ENCODE measurements around the gene FUCA2.
"Not testable (repeated sequence)": the region's sequence is repeated elsewhere in the genome, so short reads cannot be mapped to it uniquely, and the experiment has no call there.

The FUCA2 gene

DNA sequence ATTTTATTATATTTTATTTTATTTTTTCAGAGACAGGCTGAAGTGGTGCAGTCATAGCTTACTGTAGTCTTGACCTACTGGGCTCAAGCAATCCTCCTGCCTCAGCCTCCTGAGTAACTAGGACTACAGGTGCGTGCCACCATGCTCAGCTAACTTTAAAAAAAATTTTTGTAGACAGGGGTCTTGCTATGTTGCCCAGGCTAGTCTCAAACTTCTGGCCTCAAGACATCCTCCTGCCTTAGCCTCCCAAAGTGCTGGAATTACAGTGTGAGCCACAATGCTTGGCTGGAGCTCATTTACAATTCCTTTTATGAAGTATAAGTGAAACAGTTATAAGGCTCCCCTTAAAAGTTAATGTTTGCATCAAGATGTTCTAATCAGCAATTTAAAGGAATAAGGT lies 14.5 kb downstream of the FUCA2 start:
- no peak overlapping the region for H3K4me3 Mint-ChIP-seq
- peaks cover 7% of the 10 kb centered on the region for H3K4me1 Mint-ChIP-seq
- ATAC-seq: no peak
- H3K9me3 Mint-ChIP-seq: peaks cover 3% of the 10 kb centered on the region
- peaks cover 18% of the 10 kb centered on the region for H3K36me3 Mint-ChIP-seq (ENCODE audit: low read depth)
- H3K27me3 Mint-ChIP-seq: no peaks in the 10 kb centered on the region
- H3K27ac Mint-ChIP-seq: no peak overlapping the region
- no peak for DNase-seq

DNA sequence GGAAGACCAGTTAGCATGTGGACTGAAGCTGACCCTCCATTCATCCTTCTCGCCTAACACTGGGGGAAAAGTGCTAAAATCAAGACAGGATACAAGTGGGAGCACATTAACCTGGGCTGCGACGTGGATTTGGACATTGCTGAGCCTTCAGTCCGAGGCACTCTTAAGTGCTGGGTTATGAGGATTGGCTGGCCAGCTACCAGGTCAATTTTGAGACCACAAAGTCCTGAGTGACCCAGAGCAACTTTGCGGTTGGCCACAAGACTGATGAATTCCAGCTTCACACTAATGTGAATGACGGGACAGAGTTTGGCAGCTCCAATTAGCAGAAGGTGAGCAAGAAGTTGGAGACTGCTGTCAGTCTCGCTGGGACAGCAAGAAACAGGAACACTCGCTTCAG lies 20.7 kb downstream of the FUCA2 start:
- Mint-ChIP-seq H3K27me3 (no peaks in the 10 kb centered on the region), H3K27ac (no peak overlapping the region), H3K4me3 (no peak overlapping the region), H3K4me1 (no peaks in the 10 kb centered on the region), H3K9me3 (no peaks in the 10 kb centered on the region), H3K36me3 (ENCODE audit: low read depth) (peaks cover 5% of the 10 kb centered on the region)
- ATAC-seq (no peak), DNase-seq (no peak)

DNA sequence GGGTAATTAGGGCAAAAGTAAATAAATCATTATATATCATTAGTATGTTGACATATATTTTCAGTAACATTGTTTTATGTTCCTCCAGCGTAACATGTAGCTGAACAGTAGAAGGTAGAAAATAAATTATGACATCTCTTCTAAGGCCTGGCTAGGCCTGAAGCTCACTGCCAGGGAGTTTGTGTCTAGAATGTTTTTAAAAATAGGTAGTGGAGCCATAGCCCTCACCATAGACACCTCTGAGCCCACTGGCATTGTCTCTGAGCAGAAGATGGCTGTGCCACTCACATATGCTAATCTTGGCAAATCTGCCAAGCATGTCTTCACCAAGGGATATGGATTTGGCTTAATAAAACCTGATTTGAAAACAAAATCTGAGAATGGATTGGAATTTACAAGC lies 21.3 kb downstream of the FUCA2 start:
- H3K27ac Mint-ChIP-seq: no peak overlapping the region
- peaks cover 7% of the 10 kb centered on the region for H3K36me3 Mint-ChIP-seq (ENCODE audit: low read depth)
- H3K27me3 Mint-ChIP-seq: no peaks in the 10 kb centered on the region
- H3K4me1 Mint-ChIP-seq: no peaks in the 10 kb centered on the region
- no peak overlapping the region for H3K4me3 Mint-ChIP-seq
- H3K9me3 Mint-ChIP-seq: no peaks in the 10 kb centered on the region
- DNase-seq (no peak), ATAC-seq (no peak)

DNA sequence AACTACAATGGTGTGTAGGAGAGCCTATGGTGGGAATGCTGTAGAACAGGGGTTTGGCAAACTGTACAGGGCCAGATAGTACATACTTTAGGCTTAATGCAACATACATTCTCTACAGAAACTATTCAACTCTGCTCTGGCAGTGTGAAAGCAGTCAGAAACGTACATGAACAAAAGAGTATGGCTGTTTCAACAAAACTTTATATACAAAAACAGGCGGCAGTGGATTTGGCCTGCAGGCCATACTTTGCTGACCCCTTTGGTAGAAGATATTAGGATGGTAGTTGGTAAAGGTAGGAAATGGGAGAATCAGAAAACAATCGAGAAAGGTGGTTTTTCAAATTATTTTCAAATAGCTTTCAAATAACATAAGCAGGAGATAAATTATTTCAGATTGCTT lies 24.8 kb downstream of the FUCA2 start:
- Mint-ChIP-seq H3K9me3 (no peaks in the 10 kb centered on the region), H3K4me3 (no peak overlapping the region), H3K27me3 (no peaks in the 10 kb centered on the region), H3K27ac (no peak overlapping the region), H3K36me3 (ENCODE audit: low read depth) (peaks cover 10% of the 10 kb centered on the region), H3K4me1 (no peaks in the 10 kb centered on the region)
- ATAC-seq (no peak), DNase-seq (no peak)

DNA sequence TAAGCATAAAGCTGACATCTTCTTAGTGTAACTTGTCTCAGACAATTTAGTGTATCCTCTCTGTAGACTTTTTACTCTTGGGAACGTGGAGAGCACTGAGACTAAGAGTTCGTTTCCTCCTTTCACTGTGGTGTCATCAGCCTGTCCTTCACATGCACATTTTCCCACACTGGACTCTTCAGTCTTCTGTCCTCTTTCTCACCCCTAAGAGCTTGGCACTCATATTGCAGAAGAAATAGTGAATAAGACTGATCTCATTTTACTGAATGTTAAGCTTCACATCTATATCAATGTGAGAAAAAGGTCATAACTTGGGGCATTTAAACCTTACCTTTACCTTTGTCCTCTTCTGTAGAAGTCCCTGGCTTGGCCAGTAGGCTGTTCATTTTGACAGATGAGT lies 25.6 kb downstream of the FUCA2 start:
- H3K27ac Mint-ChIP-seq: peak overlapping the region; percentile 54
- no peak for DNase-seq
- no peak for ATAC-seq
- H3K9me3 Mint-ChIP-seq: no peaks in the 10 kb centered on the region
- peaks cover 10% of the 10 kb centered on the region for H3K36me3 Mint-ChIP-seq (ENCODE audit: low read depth)
- H3K27me3 Mint-ChIP-seq: no peaks in the 10 kb centered on the region
- no peaks in the 10 kb centered on the region for H3K4me1 Mint-ChIP-seq
- H3K4me3 Mint-ChIP-seq: no peak overlapping the region

DNA sequence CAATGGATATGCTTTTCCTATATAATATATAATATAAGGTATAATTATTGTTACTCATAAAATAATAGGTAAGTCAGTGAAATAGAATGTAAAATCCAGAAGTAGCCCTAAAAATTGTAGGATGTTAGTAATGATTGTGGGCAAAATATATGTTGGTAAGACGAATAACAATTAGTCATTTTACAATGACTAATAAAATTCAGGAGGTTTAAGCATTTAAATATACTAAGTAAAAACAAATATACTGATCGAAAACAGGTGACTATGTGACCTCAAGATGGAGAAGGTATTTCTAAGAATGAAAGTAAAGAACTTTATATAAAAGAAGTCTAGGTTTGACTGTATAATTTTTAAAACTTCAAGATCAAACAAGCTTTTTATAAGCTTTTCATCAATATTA lies 28.9 kb downstream of the FUCA2 start:
- H3K4me3 Mint-ChIP-seq: no peak overlapping the region
- no peak for ATAC-seq
- DNase-seq: no peak
- H3K27ac Mint-ChIP-seq: no peak overlapping the region
- no peaks in the 10 kb centered on the region for H3K4me1 Mint-ChIP-seq
- H3K27me3 Mint-ChIP-seq: no peaks in the 10 kb centered on the region
- no peaks in the 10 kb centered on the region for H3K9me3 Mint-ChIP-seq
- H3K36me3 Mint-ChIP-seq (ENCODE audit: low read depth): peaks cover 8% of the 10 kb centered on the region

DNA sequence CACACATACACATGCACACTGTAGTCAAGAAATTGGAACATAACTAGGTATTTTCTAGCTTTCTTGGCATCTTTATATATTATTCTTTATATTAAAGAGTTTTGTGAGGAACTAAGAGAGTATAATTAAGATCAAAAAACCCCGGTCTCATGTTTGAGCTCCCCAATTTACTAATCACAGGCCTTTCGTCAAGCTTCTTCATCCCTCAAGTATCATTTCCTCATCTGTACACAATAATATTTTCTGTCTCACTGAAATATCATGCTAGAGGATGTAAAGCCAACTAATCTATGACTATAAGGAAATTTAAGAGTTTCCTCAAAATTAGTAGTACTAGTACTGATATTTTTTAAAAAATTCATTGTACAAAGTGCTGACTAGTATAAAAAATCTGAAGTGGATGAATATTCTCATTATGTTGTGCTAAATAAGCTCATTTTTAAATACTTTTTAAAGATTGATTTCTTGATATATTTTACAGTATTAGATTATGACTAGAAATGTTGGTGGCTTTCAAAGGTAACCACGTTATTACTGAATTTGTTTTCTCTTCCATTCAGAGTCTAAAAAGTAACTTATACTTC lies 32.9 kb downstream of the FUCA2 start:
- Mint-ChIP-seq H3K4me3 (no peak overlapping the region), H3K36me3 (ENCODE audit: low read depth) (peaks cover 27% of the 10 kb centered on the region), H3K4me1 (no peaks in the 10 kb centered on the region), H3K27me3 (no peaks in the 10 kb centered on the region), H3K9me3 (no peaks in the 10 kb centered on the region), H3K27ac (no peak overlapping the region)
- ATAC-seq (no peak), DNase-seq (no peak)

DNA sequence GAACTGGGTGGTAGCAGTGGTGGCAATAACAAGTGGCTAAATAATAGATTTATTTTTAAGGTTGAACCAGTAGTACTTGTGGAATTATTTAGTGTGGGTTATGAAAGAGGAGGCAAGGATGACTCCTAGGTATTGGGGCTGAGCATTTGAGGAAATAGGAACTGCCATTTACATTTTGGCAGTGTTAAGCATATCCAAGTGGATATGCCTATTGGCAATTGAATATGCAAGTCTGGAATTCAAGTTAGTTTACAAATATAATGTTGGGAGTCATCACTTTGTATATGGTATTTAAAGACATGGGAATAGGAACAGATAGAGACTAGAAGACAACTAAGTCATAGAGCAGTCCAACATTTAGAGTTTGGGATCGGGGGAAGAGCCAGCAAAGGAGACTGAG lies 35.0 kb downstream of the FUCA2 start:
- no peak for ATAC-seq
- no peaks in the 10 kb centered on the region for H3K4me1 Mint-ChIP-seq
- no peak overlapping the region for H3K27ac Mint-ChIP-seq

DNA sequence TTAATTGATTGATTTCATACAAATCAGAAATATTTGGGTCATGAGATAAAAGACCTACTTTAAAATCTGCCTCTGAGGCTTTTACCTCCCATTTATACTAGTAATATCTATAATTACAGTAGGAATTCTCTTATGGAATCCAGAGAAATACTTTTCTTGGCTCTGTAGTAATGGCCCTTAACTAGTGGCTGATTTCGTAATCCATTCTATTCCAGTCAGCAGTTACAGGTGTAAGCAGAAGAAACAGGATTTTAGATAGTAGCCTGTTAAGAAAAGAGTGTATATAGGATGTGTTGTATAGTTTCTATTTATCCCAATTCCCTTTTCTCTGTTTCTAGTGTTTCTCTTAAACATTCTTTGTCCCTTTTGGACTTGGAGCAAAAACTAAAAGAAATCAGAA lies 39.7 kb downstream of the FUCA2 start:
- no peaks in the 10 kb centered on the region for H3K27me3 Mint-ChIP-seq
- no peaks in the 10 kb centered on the region for H3K9me3 Mint-ChIP-seq
- DNase-seq (no peak), ATAC-seq (no peak)
- H3K4me1 Mint-ChIP-seq: no peaks in the 10 kb centered on the region
- H3K36me3 Mint-ChIP-seq (ENCODE audit: low read depth): peaks cover 59% of the 10 kb centered on the region
- no peak overlapping the region for H3K27ac Mint-ChIP-seq
- no peak overlapping the region for H3K4me3 Mint-ChIP-seq

More for the DNA sequence above, 35.0 kb downstream of the FUCA2 start:
- Mint-ChIP-seq H3K36me3 (ENCODE audit: low read depth) (peaks cover 41% of the 10 kb centered on the region), H3K4me3 (no peak overlapping the region), H3K27me3 (no peaks in the 10 kb centered on the region), H3K9me3 (no peaks in the 10 kb centered on the region)
- DNase-seq: no peak

DNA sequence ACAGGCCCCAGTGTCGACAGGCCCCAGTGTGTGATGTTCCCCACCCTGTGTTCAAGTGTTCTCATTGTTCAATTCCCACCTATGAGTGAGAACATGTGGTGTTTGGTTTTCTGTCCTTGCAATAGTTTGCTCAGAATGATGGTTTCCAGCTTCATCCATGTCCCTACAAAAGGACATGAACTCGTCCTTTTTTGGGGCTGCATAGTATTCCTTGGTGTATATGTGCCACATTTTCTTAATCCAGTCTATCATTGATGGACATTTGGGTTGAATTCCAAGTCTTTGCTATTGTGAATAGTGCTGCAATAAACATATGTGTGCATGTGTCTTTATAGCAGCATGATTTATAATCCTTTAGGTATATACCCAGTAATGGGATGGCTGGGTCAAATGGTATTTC lies 42.7 kb downstream of the FUCA2 start:
- H3K27ac Mint-ChIP-seq, H3K4me1 Mint-ChIP-seq, H3K9me3 Mint-ChIP-seq, DNase-seq, H3K4me3 Mint-ChIP-seq, H3K27me3 Mint-ChIP-seq, ATAC-seq: not testable (repeated sequence)
- peaks cover 51% of the 10 kb centered on the region for H3K36me3 Mint-ChIP-seq (ENCODE audit: low read depth)

DNA sequence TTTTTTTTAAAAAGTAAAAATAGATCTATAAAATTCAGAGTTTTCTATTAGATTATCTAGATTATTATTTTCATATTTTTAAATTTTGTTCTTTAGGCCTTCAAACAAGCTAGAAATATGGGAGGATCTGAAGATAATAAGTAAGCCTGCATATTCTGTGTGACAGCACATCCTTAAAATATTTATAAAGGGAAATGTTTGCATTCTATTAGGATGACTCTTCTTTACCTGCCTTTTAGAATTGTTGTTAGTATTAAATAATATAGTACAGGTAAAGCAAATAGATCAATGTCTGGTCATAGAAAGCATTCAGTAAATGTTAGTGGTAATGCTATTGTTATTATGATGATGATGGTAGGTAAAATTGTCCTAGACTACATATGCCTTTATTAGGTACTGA lies 43.5 kb downstream of the FUCA2 start:
- ATAC-seq: no peak
- Mint-ChIP-seq H3K4me3 (no peak overlapping the region), H3K36me3 (ENCODE audit: low read depth) (peaks cover 49% of the 10 kb centered on the region), H3K27me3 (no peaks in the 10 kb centered on the region), H3K27ac (no peak overlapping the region), H3K4me1 (no peaks in the 10 kb centered on the region), H3K9me3 (no peaks in the 10 kb centered on the region)
- no peak for DNase-seq

DNA sequence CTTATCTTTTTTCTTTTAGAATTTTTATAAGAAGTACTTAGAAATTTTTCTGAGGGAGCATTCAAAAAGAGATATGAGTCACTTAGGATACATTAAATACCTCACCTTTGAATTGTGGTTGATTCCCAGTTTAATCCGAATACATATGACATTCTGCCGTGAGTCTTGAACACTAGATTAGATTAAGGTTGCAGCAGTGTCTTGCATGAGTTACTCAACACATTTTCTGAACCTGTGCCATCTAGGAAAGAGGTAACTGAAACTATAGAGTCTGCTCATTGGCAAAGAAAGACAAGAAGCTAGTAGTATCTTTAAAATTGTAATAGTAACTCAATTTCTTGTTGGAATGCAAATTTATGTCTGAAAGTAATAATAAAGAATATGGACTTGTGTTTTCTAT lies 46.0 kb downstream of the FUCA2 start:
- H3K4me3 Mint-ChIP-seq: no peak overlapping the region
- no peak for ATAC-seq
- no peak overlapping the region for H3K27ac Mint-ChIP-seq
- no peaks in the 10 kb centered on the region for H3K9me3 Mint-ChIP-seq
- no peaks in the 10 kb centered on the region for H3K27me3 Mint-ChIP-seq
- H3K36me3 Mint-ChIP-seq (ENCODE audit: low read depth): peaks cover 40% of the 10 kb centered on the region
- no peaks in the 10 kb centered on the region for H3K4me1 Mint-ChIP-seq
- DNase-seq: no peak

DNA sequence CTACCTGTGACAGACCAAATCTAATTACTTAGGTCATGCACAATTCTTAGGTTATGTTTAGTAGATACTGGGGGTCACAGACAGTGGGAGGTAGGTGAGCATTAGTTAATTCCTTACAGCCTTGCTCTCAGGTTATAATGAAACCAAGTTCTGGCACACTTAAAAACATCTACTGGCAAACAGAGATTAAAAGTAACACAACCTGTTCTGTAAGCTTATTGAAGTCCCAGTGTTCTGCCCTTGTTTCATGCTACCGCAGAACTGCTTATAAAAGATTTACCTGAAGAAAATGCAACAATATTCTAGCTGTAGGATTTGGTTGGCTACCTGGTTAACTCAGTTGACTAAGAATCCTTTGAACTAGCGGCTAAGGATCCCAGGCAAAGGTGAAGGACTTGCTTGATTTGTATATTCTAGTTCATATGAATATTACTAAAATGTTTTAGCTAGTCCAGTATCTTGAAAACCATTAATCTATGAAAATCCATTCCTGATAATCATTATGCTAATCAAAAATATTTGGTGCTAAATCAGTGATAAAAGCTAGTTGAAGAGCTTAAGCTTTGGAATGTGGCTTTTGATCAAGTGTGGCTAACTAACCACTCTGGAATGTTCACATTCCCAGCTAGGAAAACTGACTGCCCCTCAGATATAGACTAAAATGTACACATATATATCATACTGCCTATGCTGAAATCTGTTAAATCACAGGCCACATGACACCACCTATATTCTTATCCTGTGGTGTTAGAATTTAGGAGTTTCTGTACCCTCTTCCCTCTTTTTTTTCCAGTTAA lies 53.8 kb downstream of the FUCA2 start:
- no peak for DNase-seq
- Mint-ChIP-seq H3K27ac (no peak overlapping the region), H3K9me3 (no peaks in the 10 kb centered on the region), H3K4me1 (peaks cover 15% of the 10 kb centered on the region), H3K4me3 (no peak overlapping the region), H3K27me3 (no peaks in the 10 kb centered on the region), H3K36me3 (ENCODE audit: low read depth) (peaks cover 18% of the 10 kb centered on the region)
- ATAC-seq: no peak

DNA sequence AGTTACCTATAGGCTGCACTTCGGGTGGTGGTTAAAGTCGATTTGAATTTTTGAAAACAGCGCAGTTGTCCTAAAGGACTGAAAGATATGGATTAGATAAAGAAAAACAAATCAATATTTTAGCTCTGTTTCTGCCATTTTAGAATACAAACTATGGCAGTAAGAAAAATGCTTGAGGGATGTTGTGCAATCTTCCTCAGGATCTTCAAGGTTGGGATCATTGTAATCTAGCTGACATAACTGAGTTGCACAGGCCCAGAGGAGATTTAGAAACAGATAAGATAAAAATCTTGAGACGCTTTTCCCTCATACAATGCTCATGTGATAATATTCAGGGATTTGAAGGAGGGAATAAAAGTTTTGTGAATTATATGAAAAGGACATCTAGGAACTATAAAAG lies 60.0 kb downstream of the FUCA2 start:
- Mint-ChIP-seq H3K27ac (peak overlapping the region; percentile 99), H3K4me1 (peaks cover 41% of the 10 kb centered on the region), H3K36me3 (ENCODE audit: low read depth) (peaks cover 24% of the 10 kb centered on the region), H3K9me3 (no peaks in the 10 kb centered on the region), H3K27me3 (no peaks in the 10 kb centered on the region), H3K4me3 (peak overlapping the region; percentile 94)
- DNase-seq (no peak), ATAC-seq (no peak)

DNA sequence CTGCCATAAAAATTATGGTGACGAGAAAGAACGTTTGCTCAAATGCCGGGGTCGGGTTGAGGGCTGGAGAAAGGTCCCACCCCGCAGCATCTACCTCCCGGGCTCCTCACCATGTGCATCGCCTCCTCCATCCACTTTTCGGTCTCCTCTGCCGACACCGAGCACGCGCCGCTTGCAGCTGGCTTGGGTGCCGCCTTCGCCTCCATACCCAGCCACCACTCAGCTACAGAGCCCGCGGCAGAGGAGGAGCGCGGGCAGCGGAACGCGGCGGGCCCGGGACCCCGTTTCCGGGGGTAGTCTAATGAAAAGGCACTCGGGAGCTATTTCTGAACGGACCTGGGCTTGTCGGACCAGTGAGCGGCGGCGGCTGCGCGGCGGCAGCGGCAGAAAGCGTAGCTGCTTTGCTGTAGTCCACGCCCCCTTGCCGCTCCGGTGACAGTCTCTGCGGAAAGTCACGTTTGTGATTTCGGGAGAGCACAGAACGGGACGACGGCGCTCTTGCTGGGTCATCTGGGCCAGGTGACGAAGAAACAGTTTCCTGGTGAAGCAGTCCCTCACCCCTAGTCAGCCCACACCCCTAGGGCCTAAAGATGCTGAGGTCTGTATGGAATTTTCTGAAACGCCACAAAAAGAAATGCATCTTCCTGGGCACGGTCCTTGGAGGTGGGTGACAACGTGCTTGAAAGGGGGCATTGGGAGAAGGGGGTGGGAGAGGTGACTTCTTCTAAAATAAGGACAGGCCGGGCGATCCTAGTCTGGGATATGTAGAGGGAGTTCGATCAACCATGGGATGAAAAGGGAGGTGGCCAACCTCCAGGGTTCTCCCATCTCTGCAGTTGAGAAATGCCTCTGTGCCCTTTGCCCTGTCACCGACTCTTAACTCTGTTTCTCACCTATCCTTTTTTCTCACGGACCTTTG lies 60.8 kb downstream of the FUCA2 start, which contains the start of the genes ADAT2 and PEX3:
Gene ADAT2, minus strand, starts transcription at position 243 of the 919 bp plus-strand sequence. Its CDS starts 37 bp downstream, at position 206.
Gene PEX3, plus strand, starts transcription at position 353 of the 919 bp plus-strand sequence. Its CDS starts 238 bp downstream, at position 591.
- Mint-ChIP-seq H3K36me3 (ENCODE audit: low read depth) (peaks cover 26% of the 10 kb centered on the region), H3K9me3 (no peaks in the 10 kb centered on the region), H3K4me1 (peaks cover 41% of the 10 kb centered on the region), H3K27me3 (no peaks in the 10 kb centered on the region), H3K27ac (peak within 1 kb of the TSS; percentile 99), H3K4me3 (peak within 1 kb of the TSS; percentile 94)
- DNase-seq (peak; percentile 93), ATAC-seq (peak; percentile 99)
